GM18505 (cell line): ENCODE data around the gene ATP6V0A4.
"Not testable (repeated sequence)": the region's sequence is repeated elsewhere in the genome, so short reads cannot be mapped to it uniquely, and the experiment has no call there.

Source experiments
- ATAC-seq: cut with Tn5 transposase; IDR thresholded peaks from one replicate; pipeline ENCODE4 v1.9.1; 2021; ENCODE audit not compliant: unreplicated experiment
- POLR2A ChIP-seq: IDR thresholded peaks from 4 replicates; pipeline ENCODE4 v1.6.1; 2011; ENCODE audit warnings: borderline replicate concordance; ENCODE audit not compliant: insufficient read depth, insufficient read length; ENCODE audit errors: extremely low read depth

The ATP6V0A4 gene

DNA sequence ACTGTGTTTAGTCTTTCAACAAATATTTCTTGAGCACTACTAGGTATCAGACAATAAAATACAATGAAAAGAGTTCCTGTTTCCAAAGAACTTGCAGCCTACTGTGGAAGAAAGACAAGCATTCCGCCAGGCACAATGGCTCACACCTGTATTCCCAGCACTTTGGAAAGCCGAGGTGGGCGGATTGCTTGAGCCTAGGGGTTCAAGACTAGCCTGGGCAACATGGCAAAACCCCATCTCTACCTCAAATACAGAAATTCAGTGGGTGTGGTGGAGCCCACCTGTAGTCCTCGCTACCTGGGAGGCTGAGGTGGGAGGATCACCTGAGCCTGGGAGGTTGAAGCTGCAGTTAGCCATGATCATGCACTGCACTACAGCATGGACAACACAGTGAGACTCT, 102.9 kb downstream of the ATP6V0A4 start:
- no peak for ATAC-seq
- TF ChIP-seq POLR2A, result no peak

DNA sequence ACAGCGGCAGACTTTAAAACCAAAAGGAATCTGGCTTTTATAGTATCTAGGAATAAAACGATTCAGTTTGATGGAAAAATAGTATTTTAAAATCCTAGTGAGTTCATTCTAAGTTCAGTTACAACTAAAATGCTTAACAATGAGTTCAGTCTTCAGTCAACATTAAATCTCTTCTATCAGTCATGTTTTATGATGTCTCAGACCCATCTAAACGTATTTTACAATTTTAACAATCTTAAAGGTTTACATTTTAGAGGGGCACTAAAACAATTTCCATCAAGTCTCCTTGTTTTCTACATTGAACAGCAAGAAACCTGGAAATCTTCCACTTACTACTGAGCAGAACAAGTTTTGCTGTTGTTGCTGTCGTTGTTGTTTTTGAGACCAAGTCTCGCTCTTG, 106.8 kb downstream of the ATP6V0A4 start:
- ATAC-seq, result no peak
- TF ChIP-seq POLR2A, result no peak

DNA sequence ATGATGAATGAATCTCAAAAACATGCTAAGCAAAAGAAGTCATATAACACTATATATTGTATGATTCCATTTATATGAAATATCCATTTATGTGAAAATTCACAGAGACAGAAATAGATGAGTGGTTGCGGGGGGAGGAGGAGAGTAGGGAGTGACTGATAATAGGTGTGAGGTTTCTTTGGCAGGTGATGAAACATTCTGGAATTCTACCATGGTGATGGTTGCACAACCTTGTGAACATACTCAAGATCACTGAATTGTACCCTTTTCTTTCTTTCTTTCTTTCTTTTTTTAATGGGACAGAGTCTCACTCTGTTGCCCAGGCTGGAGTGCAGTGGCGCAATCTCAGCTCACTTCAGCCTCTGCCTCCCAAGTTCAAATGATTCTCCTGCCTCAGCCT, 107.5 kb downstream of the ATP6V0A4 start:
- TF ChIP-seq POLR2A, result no peak
- no peak for ATAC-seq

DNA sequence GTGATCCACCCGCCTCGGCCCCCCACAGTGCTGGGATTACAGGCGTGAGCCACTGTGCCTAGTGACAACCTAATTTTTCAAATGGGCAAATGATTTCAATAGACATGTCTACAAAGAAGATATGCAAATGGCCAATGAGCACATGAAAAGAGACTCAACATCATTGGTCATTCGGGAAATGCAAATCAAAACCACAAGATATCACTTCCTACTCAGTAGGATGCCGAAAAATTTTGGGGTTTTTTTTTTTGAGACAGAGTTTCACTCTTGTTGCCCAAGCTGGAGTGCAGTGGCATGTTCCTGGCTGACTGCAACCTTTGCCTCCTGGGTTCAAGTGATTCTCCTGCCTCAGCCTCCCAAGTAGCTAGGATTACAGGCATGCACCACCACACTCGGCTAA, 110.0 kb downstream of the ATP6V0A4 start:
- not testable (repeated sequence) for ATAC-seq

DNA sequence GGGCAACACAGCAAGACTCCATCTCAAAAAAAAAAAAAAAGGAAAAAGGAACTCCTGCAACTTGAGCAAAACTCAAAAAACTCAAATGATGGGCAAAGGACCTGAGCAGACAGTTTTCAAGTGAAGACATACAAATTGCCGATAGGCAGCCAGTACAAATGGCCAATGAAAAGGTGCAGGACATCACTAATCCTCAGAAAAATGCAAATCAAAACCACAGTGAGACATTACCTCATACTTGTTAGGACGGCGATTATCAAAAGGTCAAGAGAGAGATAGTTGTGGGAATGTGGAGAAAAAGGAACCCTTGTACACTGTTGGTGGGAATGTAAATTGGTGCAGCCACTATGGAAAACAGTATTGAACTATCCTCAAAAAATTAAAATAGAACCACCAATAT, 113.7 kb downstream of the ATP6V0A4 start:
- TF ChIP-seq POLR2A, result no peak
- ATAC-seq, result no peak

DNA sequence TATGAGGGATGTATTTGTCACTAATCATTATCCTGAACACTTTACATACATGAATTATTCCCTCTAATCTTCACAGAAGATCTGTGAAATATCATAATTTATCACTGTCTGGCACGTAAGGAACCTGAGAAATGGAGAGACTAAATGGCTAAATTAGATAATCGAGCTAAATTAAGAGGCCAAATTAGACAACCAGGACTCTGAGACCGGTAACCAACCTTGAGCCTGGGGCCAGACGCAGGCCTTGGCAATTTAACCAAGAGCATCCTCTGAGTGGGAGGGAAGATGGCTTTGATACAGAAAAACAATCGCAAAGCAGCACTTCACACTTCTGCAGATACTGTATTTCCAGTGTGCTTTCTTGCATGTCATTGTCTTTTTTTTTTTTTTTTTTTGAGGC, 118.2 kb downstream of the ATP6V0A4 start:
- ATAC-seq, result no peak
- no peak for TF ChIP-seq POLR2A

DNA sequence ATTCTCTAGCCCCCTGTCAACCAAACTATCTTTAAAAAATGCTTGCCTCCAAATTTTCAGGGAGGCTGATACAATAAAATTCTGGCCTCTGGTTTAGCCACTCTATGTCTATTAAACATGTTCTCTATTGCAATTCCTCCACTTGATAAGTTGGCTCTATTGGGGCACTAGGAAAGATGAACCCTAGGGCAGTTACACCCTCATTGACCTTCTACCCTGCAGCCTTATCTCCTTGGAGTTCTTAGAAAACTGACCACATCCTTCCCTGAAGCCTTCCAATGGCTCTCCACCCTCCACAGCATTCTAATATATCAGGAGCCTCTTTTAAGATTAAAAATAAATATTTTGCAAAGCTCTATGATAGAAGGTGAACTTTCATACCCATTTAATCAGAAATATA, 127.4 kb downstream of the ATP6V0A4 start:
- ATAC-seq, result no peak
- TF ChIP-seq POLR2A, result no peak

DNA sequence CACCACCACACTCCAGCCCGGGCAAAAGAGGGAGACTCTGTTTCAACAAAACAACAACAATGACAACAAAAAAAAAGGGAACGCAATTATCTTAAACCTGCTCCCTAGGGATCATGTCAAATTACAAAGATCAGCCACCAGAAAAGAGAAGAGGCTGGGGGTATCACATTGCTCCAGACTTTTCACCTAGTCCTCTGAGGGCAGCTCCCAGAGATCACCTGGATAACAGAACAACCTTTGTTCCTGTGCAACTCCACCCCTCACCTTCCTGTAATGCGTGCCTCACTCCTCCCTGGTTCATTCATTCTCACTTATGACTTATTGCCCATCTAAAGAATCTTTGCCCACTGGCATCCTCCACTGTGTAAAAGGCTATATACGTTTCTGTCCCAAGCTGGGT, 128.6 kb downstream of the ATP6V0A4 start:
- no peak for ATAC-seq
- no peak for TF ChIP-seq POLR2A

DNA sequence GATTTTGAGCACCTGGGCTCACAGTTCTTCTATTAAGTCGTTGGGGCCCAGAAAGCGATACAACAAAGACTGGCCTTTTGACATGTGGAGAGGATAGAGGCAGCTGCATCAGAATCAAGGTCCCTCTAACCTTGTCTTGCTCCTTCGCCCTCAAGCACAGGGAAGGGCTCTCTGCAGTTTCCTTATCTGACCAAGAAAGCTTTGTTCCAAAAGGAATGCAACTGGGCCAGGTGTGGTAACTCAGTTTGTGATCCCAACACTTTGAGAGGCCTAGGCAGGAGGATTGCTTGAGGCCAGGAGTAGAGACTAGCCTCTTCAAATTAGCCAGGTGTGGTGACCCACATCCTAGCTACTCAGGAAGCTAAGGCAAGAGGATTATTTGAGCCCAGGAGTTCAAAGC, 129.1 kb downstream of the ATP6V0A4 start:
- TF ChIP-seq POLR2A, result no peak
- no peak for ATAC-seq

DNA sequence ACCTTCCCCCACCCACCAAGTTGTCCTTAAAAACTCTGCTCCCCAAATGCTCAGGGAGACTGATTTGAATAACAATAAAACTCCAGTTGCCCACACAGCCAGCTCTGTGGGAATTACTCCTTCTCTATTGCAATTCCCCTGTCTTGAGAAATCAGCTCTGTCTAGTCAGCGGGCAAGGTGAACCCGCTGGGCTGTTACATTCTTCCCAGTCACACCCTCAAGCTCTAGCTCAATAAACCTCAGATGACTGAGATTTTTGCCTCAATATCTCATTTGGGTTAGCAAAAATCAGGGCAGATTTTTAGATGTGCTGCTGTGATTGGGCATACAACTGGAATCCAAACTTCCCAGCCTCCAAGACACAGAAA, 129.8 kb downstream of the ATP6V0A4 start:
- TF ChIP-seq POLR2A, result no peak
- no peak for ATAC-seq

DNA sequence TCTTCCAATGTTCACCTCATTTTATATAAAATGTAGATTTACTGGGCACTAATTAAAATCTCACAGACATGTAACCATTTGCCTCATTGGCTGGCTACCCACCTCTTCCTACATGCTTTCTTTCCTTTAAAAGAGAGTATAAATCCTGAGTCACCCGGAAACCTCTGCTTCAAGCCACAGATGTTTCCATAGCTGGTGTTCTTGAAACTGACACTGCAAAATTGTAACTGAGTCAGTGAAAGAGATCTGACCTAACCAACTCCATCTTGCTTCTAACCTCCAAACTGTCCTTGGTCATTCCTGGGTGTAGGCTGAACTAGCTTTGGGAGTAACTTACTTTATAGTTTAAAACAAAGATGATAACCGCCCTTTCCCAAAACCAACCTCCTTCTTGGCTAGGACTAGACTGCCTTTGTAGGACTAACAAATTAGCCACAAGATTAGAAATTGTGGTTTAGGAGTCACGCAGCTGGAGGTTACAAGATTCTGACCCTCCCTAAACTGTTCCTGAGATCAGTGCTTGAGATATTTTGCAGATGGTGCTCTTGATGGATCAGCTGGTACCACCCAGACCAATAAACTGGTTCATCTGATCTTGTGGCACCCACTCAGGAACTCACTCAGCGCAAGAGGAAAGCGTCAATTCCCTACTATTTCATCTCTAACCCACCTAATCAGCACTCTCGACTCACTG, 130.3 kb downstream of the ATP6V0A4 start:
- no peak for ATAC-seq
- no peak for TF ChIP-seq POLR2A

DNA sequence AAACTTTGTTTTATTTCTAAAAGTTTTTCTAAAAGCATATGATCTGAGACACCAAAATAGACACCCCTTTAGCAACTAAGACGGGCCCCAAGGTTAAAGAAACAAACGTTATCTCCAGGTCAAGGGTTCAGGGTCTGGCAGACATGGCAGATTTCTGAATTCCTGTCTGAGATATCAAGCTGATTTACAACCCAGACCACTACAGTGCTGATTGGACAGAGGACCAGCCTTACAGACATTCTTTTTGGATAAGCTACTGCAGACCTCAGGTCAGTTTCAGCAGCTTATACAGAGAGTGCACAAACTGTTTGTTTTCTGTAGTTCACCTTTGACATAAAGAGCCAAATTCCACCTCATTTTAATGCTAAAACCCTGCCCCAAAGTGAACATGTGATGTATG, 131.6 kb downstream of the ATP6V0A4 start:
- no peak for TF ChIP-seq POLR2A
- no peak for ATAC-seq

DNA sequence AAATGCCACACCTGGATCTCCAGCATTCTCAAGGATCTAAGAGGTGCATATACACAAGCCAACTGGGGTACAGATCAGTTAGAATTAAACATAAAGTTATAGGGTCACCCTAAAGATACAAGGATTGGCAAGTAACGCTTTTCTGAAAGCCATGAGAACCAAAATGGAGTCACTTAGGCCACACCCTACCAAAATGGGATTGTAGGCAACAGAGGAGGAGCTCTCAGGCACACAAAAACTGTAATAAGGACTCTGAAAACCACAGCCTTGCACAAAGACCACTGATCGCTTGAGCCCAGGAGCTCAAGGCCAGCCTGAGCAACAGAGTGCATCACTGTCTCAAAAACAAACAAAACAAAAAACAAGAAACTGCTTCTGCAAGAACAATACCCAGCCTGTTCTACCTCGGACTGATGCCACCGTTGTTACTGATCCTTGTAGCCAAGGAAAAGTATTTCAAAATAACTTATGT, 132.3 kb downstream of the ATP6V0A4 start:
- TF ChIP-seq POLR2A, result no peak
- ATAC-seq, result no peak

DNA sequence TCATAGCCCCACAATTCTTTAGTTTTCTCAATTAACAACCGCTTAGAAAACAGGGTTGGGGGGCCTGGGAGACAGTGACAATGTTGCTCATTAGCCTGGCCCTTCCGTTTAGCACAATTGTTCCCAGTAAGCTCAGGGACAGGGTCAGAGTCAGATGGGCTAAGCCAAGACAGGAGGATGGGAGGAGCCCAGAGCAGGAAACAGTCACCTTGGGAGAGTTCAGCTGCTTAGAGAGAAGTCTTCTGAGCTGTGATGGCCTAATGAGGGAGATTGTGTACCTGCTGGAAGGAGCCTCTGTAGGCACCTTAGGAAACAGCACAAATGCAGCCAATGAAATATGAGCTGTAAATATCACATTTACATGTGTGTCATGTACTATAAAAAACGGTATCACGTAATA, 132.7 kb downstream of the ATP6V0A4 start:
- TF ChIP-seq POLR2A, result no peak
- no peak for ATAC-seq

DNA sequence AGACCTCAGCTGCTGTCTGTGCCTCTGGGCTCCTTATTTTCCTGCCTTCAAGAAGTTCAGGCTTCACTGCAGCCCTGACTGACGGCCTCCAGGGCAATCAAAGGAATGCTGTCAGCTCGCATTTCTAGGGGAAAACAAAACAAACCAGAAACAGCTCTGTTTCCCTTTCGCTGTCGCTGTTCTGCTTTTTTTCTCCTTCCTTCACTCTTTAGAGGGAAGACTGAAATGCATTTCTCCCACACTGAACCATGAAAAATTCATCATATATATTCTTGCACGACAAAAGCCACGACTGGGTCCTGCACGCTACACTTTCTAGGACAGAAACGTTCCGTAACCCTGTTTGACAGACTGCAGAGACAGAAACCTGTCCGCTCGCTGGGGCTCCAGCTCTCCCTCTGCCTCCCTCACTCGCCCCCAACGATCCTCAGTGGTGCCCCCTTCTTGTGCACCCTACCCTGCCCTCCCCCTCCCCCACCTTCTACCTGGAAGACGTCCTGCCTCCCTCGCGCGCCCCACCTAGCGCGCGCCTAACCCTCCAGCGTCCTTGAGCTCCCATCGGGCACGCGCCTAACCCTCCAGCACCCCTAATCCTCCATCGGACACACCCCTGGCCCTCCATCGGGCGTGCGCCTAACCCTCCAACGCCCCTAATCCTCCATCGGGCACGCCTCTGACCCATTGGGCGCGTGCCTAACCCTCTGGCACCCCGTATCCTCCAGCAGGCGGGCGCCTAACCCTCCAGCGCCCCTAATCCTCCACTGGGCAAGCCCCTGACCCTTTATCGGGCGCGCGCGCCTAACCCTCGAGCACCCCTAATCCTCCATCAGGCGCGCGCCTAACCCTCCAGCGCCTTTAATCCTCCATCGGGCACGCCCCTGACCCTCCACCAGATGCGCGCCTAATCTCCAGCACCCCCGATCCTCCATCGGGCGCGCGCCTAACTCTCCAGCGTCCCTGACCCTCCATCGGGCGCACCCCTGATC, 134.0 kb downstream of the ATP6V0A4 start:
- no peak for ATAC-seq
- TF ChIP-seq POLR2A, result no peak

DNA sequence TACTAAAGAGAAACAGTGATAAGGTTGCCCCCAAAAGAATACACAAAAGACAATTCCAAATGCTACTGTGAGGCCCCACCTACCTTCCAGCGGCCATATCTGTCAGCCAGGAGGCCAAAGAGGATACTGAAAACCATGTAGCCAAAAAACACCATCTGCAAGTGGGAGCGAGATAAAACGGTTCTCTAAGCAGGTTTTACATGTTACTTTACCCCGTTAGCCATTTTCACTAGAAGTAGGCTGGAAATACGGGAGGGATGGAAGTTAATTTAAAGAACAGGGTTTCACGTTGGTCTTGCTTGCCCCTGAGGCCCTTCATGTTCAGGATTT, 135.0 kb downstream of the ATP6V0A4 start:
- no peak for TF ChIP-seq POLR2A
- ATAC-seq, result no peak
